Kidney (tissue), 14 donors: Measurements from ENCODE around the gene SERINC2. TPM values are rescaled to one million over a fixed set of nuclear protein-coding genes. Genes with fewer than 3 reads are reported as not detected.

Source experiments
- DNase-seq, 5 donors: peaks; one replicate each; pipeline ENCODE4 v3.0.0-alpha.2; 2013 to 2020
- FAIRE-seq: peaks from 2 replicates; lab custom pipeline; 2012; peaks lifted over from hg19 to GRCh38; lab: Jason Lieb, UNC
- H3K27ac ChIP-seq, 2 donors: one replicate each; pipeline ENCODE4 v1.7.0; 2013; ENCODE audit warnings: low read depth in 2 of 2, low read length in 2 of 2, inconsistent platforms in 1 of 2
- H3K27me3 ChIP-seq: one replicate; pipeline ENCODE4 v1.7.1; 2013; ENCODE audit warnings: low read length, inconsistent platforms; ENCODE audit not compliant: control insufficient read depth, insufficient read depth
- H3K36me3 ChIP-seq, 3 donors: one replicate each; pipeline versions ENCODE4 v1.7.0 to v1.7.1; 2013; ENCODE audit warnings: low read length in 3 of 3, control low read depth in 1 of 3, inconsistent platforms in 1 of 3; ENCODE audit not compliant: insufficient read depth in 3 of 3, control insufficient read depth in 2 of 3
- H3K4me1 ChIP-seq, 3 donors: one replicate each; pipeline versions ENCODE4 v1.7.0 to v1.7.1; 2013; ENCODE audit warnings: low read length in 3 of 3, inconsistent platforms in 1 of 3, low read depth in 1 of 3; ENCODE audit not compliant: control insufficient read depth in 2 of 3, insufficient read depth in 2 of 3
- H3K4me3 ChIP-seq, 3 donors: one replicate each; pipeline versions ENCODE4 v1.7.0 to v1.8.1; 2013; ENCODE audit warnings: low read length in 3 of 3, control low read depth in 1 of 3, inconsistent platforms in 1 of 3
- H3K9ac ChIP-seq, 3 donors: one replicate each; pipeline versions ENCODE4 v1.7.0 to v1.7.1; 2013; ENCODE audit warnings: low read length in 3 of 3, control low read depth in 1 of 3, inconsistent platforms in 1 of 3
- H3K9me3 ChIP-seq, 3 donors: one replicate each; pipeline versions ENCODE4 v1.7.0 to v1.7.1; 2013; ENCODE audit warnings: low read length in 3 of 3, control low read depth in 1 of 3, inconsistent platforms in 1 of 3; ENCODE audit not compliant: control insufficient read depth in 2 of 3, insufficient read depth in 1 of 3
- intact Hi-C: fragments of 100-400 bp; cut with DNase I; formaldehyde crosslinking; loops from one replicate; pipeline ENCODE4 v1.11.1; 2022
- polyA plus RNA-seq: library from polyadenylated mRNA; stranded (reverse); fragments of 350-450 nt; fragmentation: Illumina TruSeq; extraction: RNeasy Lipid Tissue Mini Kit (QIAGEN cat#74804); gene quantifications from one replicate; pipeline ENCODE4 v1.2.3, GENCODE V29; 2014; ENCODE audit warnings: low read depth, low replicate concordance; ENCODE audit not compliant: insufficient read depth
- total RNA-seq: library from RNA; stranded (reverse); fragmentation: NEBNext Ultra II Directional; extraction: Animal tissue kit (Norgen Biotek cat#: 25700); gene quantifications from one replicate; pipeline ENCODE4 v1.2.1, GENCODE V29; 2021
- TF ChIP-seq, protein P1 (sequence below): IDR thresholded peaks from 3 replicates; pipeline ENCODE4 v1.5.1; 2012; ENCODE audit warnings: mild to moderate bottlenecking, moderate library complexity, borderline replicate concordance; ENCODE audit not compliant: insufficient read depth; ENCODE audit errors: extremely low read depth
- donor health status: control.
- donor health status: control.
- donor health status: control.
- donor health status: control.
- donor health status: control.
- donor health status: DM: yes; HTN: yes; CAD: no.
- donor health status: Normal renal cell carcinoma (clear cell type).

Gene SERINC2
- total and polyA plus RNA-seq, 2 donors from 2014 or later, result 99.2 to 126 TPM

DNA sequence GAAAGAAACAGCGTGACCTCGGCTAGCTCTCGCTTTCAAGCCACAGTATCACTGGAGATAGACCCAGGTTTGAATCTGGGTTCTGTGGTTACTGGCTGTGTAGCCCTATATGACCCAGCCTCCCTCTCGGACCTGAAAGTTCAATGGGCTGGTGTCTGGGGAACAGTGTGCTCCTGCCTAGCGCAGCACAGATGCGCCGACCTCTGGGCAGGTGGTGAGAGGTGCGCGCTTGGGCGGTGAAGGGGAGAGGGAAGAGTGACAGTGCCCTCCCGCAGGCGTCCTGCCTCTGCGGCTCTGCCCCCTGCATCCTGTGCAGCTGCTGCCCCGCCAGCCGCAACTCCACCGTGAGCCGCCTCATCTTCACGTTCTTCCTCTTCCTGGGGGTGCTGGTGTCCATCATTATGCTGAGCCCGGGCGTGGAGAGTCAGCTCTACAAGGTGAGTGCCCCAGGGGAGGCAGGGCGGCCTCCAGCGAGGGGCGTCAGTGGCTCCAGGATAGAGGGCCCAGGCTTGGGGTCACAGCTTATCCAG lies 10.5 kb downstream of the SERINC2 start:
- H3K27me3 ChIP-seq, result no peaks in the 10 kb centered on the region
- no peak overlapping the region for H3K4me3 ChIP-seq
- intact Hi-C loops, result loop anchor here (10.0 kb wide), 1 partner anchor 239 kb away; no protein-coding TSS in a partner anchor
- no peak for FAIRE-seq
- no peaks in the 10 kb centered on the region for H3K9me3 ChIP-seq
- no peak overlapping the region for H3K27ac ChIP-seq
- peaks cover 0 to 29% (median 3%) of the 10 kb centered on the region in 3 donors for H3K36me3 ChIP-seq
- H3K4me1 ChIP-seq, result peaks cover 0 to 10% (median 6%) of the 10 kb centered on the region in 3 donors
- DNase-seq, result no peak
- H3K9ac ChIP-seq, result no peak overlapping the region
- TF ChIP-seq, protein P1, sequence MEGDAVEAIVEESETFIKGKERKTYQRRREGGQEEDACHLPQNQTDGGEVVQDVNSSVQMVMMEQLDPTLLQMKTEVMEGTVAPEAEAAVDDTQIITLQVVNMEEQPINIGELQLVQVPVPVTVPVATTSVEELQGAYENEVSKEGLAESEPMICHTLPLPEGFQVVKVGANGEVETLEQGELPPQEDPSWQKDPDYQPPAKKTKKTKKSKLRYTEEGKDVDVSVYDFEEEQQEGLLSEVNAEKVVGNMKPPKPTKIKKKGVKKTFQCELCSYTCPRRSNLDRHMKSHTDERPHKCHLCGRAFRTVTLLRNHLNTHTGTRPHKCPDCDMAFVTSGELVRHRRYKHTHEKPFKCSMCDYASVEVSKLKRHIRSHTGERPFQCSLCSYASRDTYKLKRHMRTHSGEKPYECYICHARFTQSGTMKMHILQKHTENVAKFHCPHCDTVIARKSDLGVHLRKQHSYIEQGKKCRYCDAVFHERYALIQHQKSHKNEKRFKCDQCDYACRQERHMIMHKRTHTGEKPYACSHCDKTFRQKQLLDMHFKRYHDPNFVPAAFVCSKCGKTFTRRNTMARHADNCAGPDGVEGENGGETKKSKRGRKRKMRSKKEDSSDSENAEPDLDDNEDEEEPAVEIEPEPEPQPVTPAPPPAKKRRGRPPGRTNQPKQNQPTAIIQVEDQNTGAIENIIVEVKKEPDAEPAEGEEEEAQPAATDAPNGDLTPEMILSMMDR, result no peak

GRCh38 chr1:31424568-31424967 lies 11.6 kb downstream of the SERINC2 start:
- intact Hi-C loops, result loop anchor here (10.0 kb wide), 1 partner anchor 240 kb away; no protein-coding TSS in a partner anchor
- TF ChIP-seq, protein P1, result no peak
- H3K4me1 ChIP-seq, result peaks cover 0 to 10% (median 6%) of the 10 kb centered on the region in 3 donors
- H3K36me3 ChIP-seq, result peaks cover 0 to 31% (median 3%) of the 10 kb centered on the region in 3 donors
- FAIRE-seq (no peak), DNase-seq (no peak)
- no peak overlapping the region for H3K4me3 ChIP-seq
- no peak overlapping the region for H3K27ac ChIP-seq
- H3K9me3 ChIP-seq, result no peaks in the 10 kb centered on the region
- H3K9ac ChIP-seq, result no peak overlapping the region
- H3K27me3 ChIP-seq, result no peaks in the 10 kb centered on the region

DNA sequence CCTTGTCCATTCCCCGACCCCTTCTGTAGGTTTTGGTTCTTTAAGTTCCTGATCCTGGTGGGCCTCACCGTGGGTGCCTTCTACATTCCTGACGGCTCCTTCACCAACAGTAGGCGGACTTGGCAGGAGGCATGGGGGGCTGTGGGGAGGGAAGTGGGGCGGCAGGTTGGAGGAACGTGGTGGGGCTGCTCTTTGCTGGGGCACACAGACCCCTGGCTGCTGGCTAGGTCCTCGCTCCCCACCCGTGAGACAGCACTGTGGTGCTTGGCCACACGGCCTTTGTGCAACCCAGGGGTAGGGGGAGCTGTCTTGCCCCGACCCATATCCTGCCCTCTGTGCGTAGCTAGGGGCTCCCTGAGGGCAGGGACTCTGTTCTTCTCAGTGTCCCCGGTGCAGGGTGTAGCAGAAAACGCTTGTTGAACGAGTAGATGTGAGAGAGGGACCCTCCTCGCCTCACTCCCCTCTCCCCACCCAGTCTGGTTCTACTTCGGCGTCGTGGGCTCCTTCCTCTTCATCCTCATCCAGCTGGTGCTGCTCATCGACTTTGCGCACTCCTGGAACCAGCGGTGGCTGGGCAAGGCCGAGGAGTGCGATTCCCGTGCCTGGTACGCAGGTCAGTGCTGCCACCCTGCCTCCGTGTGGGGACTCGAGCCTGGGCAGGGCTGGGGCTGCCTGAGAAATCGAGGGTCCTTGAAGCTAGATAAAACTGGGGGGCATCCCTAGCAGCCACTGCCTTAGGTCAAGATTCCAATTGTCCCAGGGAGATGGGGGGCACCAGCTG lies 12.5 kb downstream of the SERINC2 start:
- DNase-seq, result peak in 1 of 5 donors; percentile 23
- H3K27ac ChIP-seq, result no peak overlapping the region
- H3K4me1 ChIP-seq, result peaks cover 0 to 10% (median 6%) of the 10 kb centered on the region in 3 donors
- TF ChIP-seq, protein P1, result no peak
- H3K9ac ChIP-seq, result no peak overlapping the region
- intact Hi-C loops, result loop anchor here (10.0 kb wide), 1 partner anchor 241 kb away; no protein-coding TSS in a partner anchor
- no peak for FAIRE-seq
- H3K36me3 ChIP-seq, result peaks cover 0 to 32% (median 3%) of the 10 kb centered on the region in 3 donors
- H3K9me3 ChIP-seq, result no peaks in the 10 kb centered on the region
- H3K27me3 ChIP-seq, result no peaks in the 10 kb centered on the region
- no peak overlapping the region for H3K4me3 ChIP-seq
